Stimulated activated naive B cell treated with anti-CD40 and anti-IgM and Interleukin-4, amounts not matched to agents 10 μg/mL and 1 μg/mL and 100 μg/mL, for 72 hours (primary cell): ENCODE data around the gene PPP1R3D.
A peak's percentile ranks its signal among the peaks of the same experiment; 100 is the strongest.

Experiments used
- ATAC-seq, 2 donors: fragments of 150-1000 bp; cut with Tn5 transposase; replicated peaks; 2 replicates each; pipeline ENCODE4 v1.10.0; 2021; ENCODE audit warnings: moderate library complexity in 1 of 2
- DNase-seq: peaks from one replicate; pipeline ENCODE4 v3.0.0; 2021
- H3K27ac Mint-ChIP-seq: one replicate; pipeline ENCODE4 v1.8.0; 2022; ENCODE audit warnings: mild to moderate bottlenecking, mixed read lengths
- H3K27me3 Mint-ChIP-seq, 2 donors: one replicate each; pipeline ENCODE4 v1.8.0; 2022; ENCODE audit warnings: mixed read lengths in 2 of 2
- H3K36me3 Mint-ChIP-seq, 2 donors: one replicate each; pipeline ENCODE4 v1.8.0; 2022; ENCODE audit warnings: mixed read lengths in 2 of 2, mild to moderate bottlenecking in 1 of 2
- H3K4me1 Mint-ChIP-seq, 2 donors: one replicate each; pipeline ENCODE4 v1.8.0; 2022; ENCODE audit warnings: mixed read lengths in 2 of 2, mild to moderate bottlenecking in 1 of 2
- H3K4me3 Mint-ChIP-seq, 2 donors: one replicate each; pipeline ENCODE4 v1.8.0; 2022; ENCODE audit warnings: mild to moderate bottlenecking in 2 of 2, mixed read lengths in 2 of 2, moderate library complexity in 1 of 2
- H3K9me3 Mint-ChIP-seq, 2 donors: one replicate each; pipeline ENCODE4 v1.8.0; 2022; ENCODE audit warnings: mixed read lengths in 2 of 2, mild to moderate bottlenecking in 1 of 2

PPP1R3D gene

DNA sequence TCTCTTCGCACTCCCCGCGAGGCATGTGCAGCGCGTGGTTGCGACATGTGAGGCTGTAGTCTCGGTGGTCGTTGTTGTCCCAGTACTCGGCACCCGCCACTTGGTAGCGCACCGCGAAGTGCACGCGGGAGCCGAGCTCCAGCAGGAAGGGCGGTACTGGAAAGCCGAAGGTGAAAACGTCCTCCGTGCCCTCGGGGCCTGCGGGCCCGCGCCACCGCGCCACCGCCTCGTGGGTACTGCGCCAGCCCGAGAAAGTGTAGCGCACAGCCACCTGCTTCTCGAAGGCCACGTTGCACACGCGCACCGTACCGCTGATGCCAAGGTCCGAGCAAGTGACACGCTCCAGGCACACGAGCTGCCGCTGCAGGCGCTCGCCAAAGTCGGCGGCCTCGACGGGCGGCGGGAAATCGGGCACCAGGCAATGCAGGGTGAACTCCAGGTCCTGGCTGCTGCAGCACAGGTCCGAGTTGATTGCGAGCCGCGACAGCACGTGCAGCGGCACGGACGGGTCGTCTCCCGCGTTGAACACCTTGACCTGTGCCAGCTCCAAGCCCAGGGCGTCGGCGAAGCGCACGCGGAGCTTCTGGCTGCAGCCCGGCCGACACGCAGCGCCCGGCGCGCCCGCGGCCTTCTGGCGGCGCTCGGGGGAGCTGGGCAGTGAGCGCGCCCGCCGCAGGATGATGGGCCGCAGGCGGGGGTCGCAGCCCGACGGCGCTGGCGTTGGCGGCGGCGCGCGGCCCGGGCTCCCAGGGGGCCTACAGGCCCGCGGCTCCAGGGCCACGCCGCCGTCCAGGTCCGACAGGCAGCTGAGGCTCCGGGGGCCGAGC lies 840 bp downstream of the PPP1R3D start:
- Mint-ChIP-seq H3K27me3 (no peaks in the 10 kb centered on the region), H3K4me1 (peaks cover 13 to 19% of the 10 kb centered on the region in 2 donors), H3K9me3 (no peaks in the 10 kb centered on the region), H3K27ac (no peak overlapping the region), H3K4me3 (peak overlapping the region; percentile 98 to 99), H3K36me3 (peaks cover 7 to 10% of the 10 kb centered on the region in 2 donors)
- DNase-seq (no peak), ATAC-seq (peak in 1 of 2 donors; percentile 0)

DNA sequence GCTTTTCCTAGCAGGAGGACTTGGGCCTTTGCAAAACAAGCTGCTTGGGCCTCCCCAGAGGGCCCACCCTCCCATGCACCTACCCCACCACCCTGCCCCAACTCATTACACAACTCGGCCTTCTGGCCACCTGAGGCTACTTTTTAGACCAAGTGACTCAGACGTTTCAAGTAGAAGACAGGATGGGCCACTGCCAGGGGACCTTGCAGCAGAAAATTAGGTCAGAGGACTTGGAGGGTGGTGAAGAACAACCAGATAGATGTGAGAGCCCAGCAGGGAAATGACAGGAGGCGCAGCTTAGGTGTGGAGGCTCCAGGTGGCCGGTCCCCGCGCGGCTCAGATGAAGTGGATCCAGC lies 1.4 kb downstream of the PPP1R3D start:
- H3K4me3 Mint-ChIP-seq = peak overlapping the region; percentile 80 to 83
- peaks cover 14 to 19% of the 10 kb centered on the region in 2 donors for H3K4me1 Mint-ChIP-seq
- no peaks in the 10 kb centered on the region for H3K9me3 Mint-ChIP-seq
- peaks cover 7 to 8% of the 10 kb centered on the region in 2 donors for H3K36me3 Mint-ChIP-seq
- no peak for ATAC-seq
- DNase-seq = no peak
- H3K27me3 Mint-ChIP-seq = no peaks in the 10 kb centered on the region
- peak overlapping the region; percentile 61 for H3K27ac Mint-ChIP-seq

DNA sequence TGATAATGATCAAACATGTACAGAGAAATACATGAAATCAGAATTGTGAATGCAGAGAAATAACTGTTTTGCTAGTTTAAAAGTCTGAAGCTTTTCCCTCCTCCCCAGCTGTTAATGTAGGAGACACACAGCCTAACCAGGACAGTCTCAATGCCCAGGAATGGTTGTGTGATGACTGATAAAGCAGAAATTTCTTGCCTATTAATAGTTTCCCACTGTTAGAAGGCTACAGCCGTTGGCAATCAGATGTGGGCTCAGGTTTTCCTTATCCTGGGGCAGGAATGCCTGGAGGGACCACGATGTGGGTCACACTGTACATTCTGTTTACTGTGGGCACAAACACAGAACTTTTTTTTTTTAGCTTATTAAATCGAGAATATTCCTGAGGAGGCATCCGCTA lies 1.9 kb downstream of the PPP1R3D start:
- DNase-seq = no peak
- H3K27ac Mint-ChIP-seq = no peak overlapping the region
- no peak for ATAC-seq
- peaks cover 7 to 8% of the 10 kb centered on the region in 2 donors for H3K36me3 Mint-ChIP-seq
- no peaks in the 10 kb centered on the region for H3K9me3 Mint-ChIP-seq
- H3K27me3 Mint-ChIP-seq = no peaks in the 10 kb centered on the region
- peaks cover 14 to 19% of the 10 kb centered on the region in 2 donors for H3K4me1 Mint-ChIP-seq
- peak overlapping the region; percentile 80 to 83 for H3K4me3 Mint-ChIP-seq

DNA sequence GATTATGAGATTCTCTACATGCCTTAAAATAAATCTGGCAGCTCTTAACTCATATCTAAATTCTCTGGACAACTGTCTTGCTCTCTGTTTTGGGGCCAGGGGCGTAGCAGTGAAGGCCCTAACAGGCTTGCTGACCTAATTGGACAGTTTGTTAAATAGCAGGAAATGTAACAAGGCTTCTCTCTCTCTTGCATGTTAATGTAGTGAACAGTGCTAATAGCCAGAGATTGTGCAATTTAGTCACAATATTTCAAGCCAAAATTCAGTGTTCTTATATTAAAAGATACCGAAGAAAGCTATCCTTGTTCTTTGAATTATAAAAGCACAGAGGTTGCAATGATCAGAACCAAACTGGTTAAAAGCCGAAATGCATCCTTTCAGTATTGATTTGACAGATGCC lies 3.0 kb downstream of the PPP1R3D start:
- Mint-ChIP-seq H3K27me3 (no peaks in the 10 kb centered on the region), H3K9me3 (no peaks in the 10 kb centered on the region), H3K36me3 (peaks cover 7 to 8% of the 10 kb centered on the region in 2 donors), H3K4me3 (no peak overlapping the region), H3K27ac (no peak overlapping the region), H3K4me1 (peaks cover 14 to 19% of the 10 kb centered on the region in 2 donors)
- no peak for ATAC-seq
- DNase-seq = no peak

DNA sequence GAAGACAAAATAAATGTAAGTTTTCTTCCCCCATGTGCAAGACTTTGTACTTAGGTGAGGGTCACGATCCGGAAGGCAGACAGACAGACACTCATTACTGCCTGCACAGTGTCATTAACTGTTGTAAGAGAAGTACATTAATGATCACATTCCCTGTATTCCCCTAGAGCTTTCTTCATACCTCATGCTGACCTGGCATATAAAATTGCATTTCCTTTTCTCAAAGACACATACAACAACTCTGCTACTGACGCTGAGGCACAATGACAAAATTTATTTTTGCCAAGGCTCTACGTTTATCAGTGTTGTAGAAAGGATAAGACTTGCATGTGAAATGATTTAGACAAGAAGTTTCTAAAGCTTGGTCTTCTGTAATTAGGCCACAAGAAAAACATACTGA lies 3.7 kb downstream of the PPP1R3D start:
- no peak overlapping the region for H3K27ac Mint-ChIP-seq
- no peak for DNase-seq
- peaks cover 11 to 15% of the 10 kb centered on the region in 2 donors for H3K4me1 Mint-ChIP-seq
- no peak for ATAC-seq
- H3K27me3 Mint-ChIP-seq = peaks cover 0 to 4% of the 10 kb centered on the region in 2 donors
- H3K9me3 Mint-ChIP-seq = no peaks in the 10 kb centered on the region
- peaks cover 7 to 11% of the 10 kb centered on the region in 2 donors for H3K36me3 Mint-ChIP-seq
- no peak overlapping the region for H3K4me3 Mint-ChIP-seq

DNA sequence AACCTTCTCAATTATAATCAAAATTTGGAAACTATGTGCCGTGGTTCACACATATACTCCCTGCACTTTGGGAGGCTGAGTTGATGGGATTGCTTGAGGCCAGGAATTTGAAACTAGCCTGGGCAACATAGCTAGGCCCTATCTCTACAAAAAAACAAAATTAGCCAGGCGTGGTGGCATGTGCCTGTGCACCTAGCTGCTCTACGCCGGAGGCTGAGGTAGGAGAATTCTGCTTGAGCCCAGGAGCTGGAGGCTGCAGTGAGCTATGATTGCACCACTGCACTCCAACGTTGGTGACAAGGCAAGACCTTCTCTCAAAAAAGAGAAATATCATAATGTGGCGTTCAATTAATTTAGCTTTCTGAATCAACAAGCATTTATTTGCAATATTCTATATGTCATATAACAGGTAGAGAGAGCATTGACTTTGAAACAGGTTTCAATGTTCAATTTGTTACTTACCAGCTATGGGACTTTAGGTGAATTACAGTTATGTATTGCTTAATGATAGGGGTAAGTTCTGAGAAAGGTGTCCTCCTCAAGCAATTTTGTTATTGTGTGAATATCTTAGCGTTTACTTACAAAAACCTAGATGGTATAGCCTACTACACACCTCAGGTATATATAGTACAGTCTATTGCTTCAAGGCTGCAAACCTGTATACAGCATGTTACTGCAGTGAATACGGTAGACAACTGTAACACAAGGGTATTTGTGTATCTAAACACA lies 4.5 kb downstream of the PPP1R3D start:
- Mint-ChIP-seq H3K36me3 (peaks cover 7 to 11% of the 10 kb centered on the region in 2 donors), H3K27me3 (peaks cover 0 to 4% of the 10 kb centered on the region in 2 donors), H3K4me1 (peaks cover 5 to 10% of the 10 kb centered on the region in 2 donors), H3K27ac (no peak overlapping the region), H3K4me3 (no peak overlapping the region), H3K9me3 (no peaks in the 10 kb centered on the region)
- no peak for DNase-seq
- no peak for ATAC-seq

DNA sequence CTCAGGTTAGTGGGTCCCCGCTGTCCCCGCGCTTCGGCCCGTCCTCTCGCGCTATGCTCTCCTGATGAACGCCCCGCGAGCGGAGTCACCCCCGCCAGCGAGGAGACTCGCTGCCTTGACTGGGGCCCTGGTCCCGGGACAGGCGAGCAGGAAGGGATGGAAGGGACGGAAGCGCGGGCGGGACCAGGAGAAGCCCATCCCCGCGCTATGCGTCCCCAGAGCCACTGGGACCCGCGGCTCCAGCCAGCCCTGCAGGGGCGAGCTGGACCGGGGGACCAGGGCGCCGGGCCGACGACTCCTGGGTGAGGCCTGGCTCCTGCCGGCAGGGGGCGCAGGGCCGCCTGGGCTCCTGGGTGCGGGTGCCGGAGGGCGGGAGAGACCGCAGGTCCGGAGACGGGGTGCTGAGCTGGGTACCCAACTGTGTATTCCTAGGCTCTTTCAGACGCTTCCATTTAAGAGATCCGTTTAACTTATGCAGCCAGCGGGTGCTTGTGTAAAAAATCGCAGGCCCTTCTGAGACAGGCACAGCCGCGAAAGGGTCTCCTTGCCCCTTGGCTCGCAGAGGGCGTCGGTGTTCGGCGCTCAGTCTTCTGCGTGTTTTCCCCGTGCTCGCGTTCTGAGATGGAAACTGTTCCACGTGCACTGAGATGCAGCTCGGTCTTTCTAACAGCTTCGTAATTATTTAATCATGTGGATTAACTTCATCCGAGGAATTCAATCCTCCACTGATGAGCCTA lies 6.1 kb downstream of the PPP1R3D start:
- peaks cover 5 to 10% of the 10 kb centered on the region in 2 donors for H3K4me1 Mint-ChIP-seq
- peak overlapping the region; percentile 86 to 91 for H3K4me3 Mint-ChIP-seq
- H3K27ac Mint-ChIP-seq = peak overlapping the region; percentile 67
- ATAC-seq (peak; percentile 95 to 98), DNase-seq (peak; percentile 68)
- peaks cover 5 to 11% of the 10 kb centered on the region in 2 donors for H3K36me3 Mint-ChIP-seq
- peaks cover 0 to 4% of the 10 kb centered on the region in 2 donors for H3K27me3 Mint-ChIP-seq
- no peaks in the 10 kb centered on the region for H3K9me3 Mint-ChIP-seq

DNA sequence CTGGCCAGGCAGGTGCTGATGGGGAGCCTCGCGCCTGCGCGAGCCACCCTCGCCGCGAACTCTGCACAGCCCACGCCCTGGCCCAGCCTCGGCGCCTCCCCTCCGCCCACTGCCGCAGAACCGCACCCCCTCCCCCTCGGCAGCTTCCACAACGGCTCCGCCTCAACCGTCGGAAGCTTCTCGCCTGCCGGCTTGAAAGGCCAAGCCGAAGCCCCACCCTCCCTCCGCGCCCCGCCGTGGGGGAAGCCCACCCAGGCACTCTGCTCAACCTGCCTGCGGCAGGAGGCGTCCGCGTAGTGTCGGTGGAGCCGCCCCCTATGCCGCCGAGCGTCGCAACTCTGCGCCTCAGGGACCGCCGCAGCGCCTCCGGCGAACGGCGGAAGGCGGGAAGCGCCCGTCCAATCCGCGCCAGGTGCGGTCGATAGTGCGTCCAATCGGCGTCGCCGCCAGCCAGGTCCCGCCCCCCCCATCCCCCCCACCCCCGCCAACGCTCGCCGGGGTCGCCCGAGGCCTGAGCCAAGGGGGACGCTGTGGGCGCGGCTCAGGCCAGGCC lies 6.7 kb downstream of the PPP1R3D start, which contains the start of gene SYCP2:
TSS of gene SYCP2 (minus strand) at position 342 of the 553 bp plus-strand sequence. CDS start 11,224 bp downstream, outside the sequence.
- peak; percentile 54 to 77 for ATAC-seq
- Mint-ChIP-seq H3K4me3 (peak within 1 kb of the TSS; percentile 86 to 91), H3K4me1 (peaks cover 1 to 4% of the 10 kb centered on the region in 2 donors), H3K27me3 (peaks cover 0 to 4% of the 10 kb centered on the region in 2 donors), H3K36me3 (peaks cover 0 to 7% of the 10 kb centered on the region in 2 donors), H3K27ac (peak within 1 kb of the TSS; percentile 67), H3K9me3 (no peaks in the 10 kb centered on the region)
- DNase-seq = no peak

DNA sequence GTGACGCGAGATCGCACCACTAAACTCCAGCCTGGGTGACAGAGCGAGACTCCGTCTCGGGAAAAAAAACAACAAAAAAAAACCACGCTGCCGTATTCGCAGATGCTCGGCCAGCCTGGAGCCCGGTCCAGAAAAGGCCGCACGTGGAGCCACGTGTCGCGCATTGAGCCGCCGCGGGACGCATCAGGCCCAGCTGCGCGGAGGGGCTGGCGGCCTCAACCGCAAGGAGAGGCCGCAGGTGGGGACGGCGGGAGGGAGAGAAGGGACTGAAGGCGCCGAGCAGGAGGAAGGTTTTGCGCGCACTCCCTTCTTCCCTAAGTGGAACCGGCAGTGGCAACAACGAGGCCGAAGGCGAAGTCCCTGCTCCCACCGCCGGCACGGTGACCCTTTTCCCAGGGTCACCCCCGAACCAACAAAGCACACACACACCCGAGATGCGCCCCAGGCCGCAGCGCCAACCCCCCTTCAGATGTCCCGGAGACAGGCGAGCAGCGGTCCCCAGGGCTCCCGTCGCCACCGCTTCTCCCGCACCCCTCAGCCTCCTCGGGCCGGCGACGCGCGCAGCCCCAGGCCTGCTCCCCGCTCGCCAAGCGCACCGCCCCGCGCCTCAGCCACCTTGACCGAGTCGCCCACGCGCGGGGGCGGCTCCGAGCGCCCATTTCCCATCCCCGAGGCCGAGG lies 7.3 kb downstream of the PPP1R3D start:
- H3K4me3 Mint-ChIP-seq = no peak overlapping the region
- no peak overlapping the region for H3K27ac Mint-ChIP-seq
- peaks cover 0 to 4% of the 10 kb centered on the region in 2 donors for H3K27me3 Mint-ChIP-seq
- ATAC-seq (no peak), DNase-seq (no peak)
- peaks cover 0 to 1% of the 10 kb centered on the region in 2 donors for H3K4me1 Mint-ChIP-seq
- H3K9me3 Mint-ChIP-seq = no peaks in the 10 kb centered on the region
- H3K36me3 Mint-ChIP-seq = peaks cover 0 to 7% of the 10 kb centered on the region in 2 donors

DNA sequence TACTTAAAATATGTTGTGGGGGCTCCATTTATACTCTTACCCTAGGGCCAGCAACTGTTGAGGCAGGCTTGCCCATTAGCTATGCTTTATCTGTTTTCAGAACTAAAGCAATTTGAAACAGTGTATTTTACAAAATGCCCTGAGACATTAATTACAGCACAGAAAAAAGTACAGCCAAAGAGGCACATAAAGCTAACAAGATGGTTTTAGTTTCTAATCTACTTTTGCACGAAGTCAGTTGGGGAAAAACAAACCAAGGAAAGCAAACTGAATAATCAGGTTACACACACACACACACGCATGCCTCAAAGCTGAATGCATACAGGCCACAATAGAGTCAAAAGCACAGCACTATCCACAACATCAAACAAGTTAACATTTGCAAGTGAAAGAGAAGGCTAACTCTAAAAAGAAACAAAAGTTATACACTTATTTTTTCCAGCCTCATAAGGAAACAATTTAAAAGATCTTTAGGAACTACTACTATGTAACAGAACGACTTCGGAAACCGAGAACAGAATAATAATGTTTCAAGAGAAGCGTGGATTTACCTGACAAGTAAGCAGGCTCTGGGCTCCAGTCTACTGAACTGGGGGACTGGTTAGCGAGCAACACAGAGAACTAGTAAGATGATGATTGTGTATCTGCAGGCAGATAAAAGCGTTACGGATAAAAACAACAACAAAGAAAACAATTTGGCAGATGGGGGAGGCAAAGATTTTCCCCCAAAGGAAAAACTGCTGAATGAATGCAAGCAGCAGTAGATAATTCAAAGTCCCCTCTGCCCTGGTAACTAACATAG lies 8.4 kb downstream of the PPP1R3D start:
- H3K36me3 Mint-ChIP-seq = peaks cover 0 to 7% of the 10 kb centered on the region in 2 donors
- no peak overlapping the region for H3K27ac Mint-ChIP-seq
- H3K4me1 Mint-ChIP-seq = peaks cover 0 to 1% of the 10 kb centered on the region in 2 donors
- H3K9me3 Mint-ChIP-seq = no peaks in the 10 kb centered on the region
- ATAC-seq (no peak), DNase-seq (no peak)
- H3K27me3 Mint-ChIP-seq = peaks cover 0 to 4% of the 10 kb centered on the region in 2 donors
- no peak overlapping the region for H3K4me3 Mint-ChIP-seq

DNA sequence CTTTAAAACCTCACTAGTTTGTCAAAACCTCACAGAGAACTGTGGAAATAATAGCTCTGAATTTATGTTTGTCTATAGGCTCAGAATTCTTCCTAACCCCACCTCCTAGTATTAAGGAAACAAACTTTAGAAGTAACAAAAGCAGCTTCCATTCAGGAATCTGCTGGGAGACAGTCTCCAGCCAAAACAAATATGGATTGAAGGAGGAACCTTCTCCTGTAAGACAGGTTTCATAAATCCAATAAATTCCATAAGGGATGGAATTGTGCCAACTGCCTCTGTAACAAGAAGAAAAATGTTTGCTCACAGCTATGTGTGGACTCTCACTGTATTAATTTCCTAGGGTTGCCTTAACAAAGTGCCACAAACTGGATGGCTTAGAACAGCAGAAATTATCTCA lies 14.2 kb downstream of the PPP1R3D start:
- H3K36me3 Mint-ChIP-seq = no peaks in the 10 kb centered on the region
- H3K27ac Mint-ChIP-seq = no peak overlapping the region
- ATAC-seq (no peak), DNase-seq (no peak)
- H3K9me3 Mint-ChIP-seq = no peaks in the 10 kb centered on the region
- H3K27me3 Mint-ChIP-seq = peaks cover 0 to 8% of the 10 kb centered on the region in 2 donors
- H3K4me1 Mint-ChIP-seq = no peaks in the 10 kb centered on the region
- H3K4me3 Mint-ChIP-seq = no peak overlapping the region

DNA sequence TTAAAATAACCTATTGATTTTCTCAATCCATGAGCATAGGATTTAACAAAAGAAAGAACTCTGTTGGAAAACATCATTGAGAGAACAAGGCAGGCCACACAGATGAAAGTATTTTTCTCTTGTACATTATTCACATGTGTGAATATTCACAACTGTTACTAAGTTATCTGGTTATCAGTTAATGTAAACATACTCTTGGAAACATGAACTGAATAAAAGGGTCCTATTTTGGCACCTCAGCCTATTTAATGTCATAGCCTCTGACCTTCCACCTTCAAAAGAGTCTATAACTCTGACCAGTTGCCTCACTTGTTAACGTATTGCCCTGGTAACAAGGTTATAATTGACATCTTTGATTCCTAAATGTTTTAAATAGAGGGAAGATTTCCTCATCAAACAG lies 14.7 kb downstream of the PPP1R3D start:
- Mint-ChIP-seq H3K4me1 (no peaks in the 10 kb centered on the region), H3K4me3 (no peak overlapping the region), H3K36me3 (no peaks in the 10 kb centered on the region), H3K27ac (no peak overlapping the region), H3K27me3 (peaks cover 0 to 8% of the 10 kb centered on the region in 2 donors), H3K9me3 (no peaks in the 10 kb centered on the region)
- ATAC-seq (no peak), DNase-seq (no peak)

DNA sequence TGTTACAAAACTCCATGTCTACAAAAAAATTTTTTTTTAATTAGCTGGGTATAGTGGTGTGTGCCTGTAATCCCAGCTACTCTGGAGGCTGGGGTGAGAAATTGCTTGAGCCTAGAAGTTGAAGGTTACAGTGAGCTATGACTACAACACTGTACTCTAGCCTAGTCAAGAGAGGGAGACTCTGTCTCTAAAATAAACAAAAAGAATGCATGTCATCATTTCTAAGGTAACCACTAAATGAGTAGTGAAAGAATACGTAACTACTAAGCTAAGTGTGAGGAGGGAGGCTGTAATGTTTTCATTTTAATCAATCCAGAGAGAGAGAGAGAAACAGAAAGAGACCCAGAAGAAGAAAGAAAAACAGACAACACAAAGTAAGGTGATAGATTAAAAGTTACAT lies 16.6 kb downstream of the PPP1R3D start:
- Mint-ChIP-seq H3K4me1 (no peaks in the 10 kb centered on the region), H3K27me3 (peaks cover 0 to 8% of the 10 kb centered on the region in 2 donors)

More for the DNA sequence above, 16.6 kb downstream of the PPP1R3D start:
- H3K36me3 Mint-ChIP-seq = no peaks in the 10 kb centered on the region
- H3K4me3 Mint-ChIP-seq = no peak overlapping the region
- no peaks in the 10 kb centered on the region for H3K9me3 Mint-ChIP-seq
- H3K27ac Mint-ChIP-seq = no peak overlapping the region
- no peak for ATAC-seq
- no peak for DNase-seq
